NT2/D1 (cell line): ENCODE results near the gene MFSD11.

Experiments
- SUZ12 ChIP-seq: IDR thresholded peaks from 2 replicates; pipeline ENCODE4 v1.6.1; 2011; ENCODE audit not compliant: insufficient read length, insufficient read depth; ENCODE audit errors: extremely low read depth
- YY1 ChIP-seq: IDR thresholded peaks from 2 replicates; pipeline ENCODE4 v1.6.1; 2011; ENCODE audit not compliant: insufficient read length, insufficient read depth
- ZNF274 ChIP-seq: IDR thresholded peaks from 2 replicates; pipeline ENCODE4 v1.6.1; 2011; ENCODE audit warnings: mild to moderate bottlenecking, low read depth, low read length

DNA sequence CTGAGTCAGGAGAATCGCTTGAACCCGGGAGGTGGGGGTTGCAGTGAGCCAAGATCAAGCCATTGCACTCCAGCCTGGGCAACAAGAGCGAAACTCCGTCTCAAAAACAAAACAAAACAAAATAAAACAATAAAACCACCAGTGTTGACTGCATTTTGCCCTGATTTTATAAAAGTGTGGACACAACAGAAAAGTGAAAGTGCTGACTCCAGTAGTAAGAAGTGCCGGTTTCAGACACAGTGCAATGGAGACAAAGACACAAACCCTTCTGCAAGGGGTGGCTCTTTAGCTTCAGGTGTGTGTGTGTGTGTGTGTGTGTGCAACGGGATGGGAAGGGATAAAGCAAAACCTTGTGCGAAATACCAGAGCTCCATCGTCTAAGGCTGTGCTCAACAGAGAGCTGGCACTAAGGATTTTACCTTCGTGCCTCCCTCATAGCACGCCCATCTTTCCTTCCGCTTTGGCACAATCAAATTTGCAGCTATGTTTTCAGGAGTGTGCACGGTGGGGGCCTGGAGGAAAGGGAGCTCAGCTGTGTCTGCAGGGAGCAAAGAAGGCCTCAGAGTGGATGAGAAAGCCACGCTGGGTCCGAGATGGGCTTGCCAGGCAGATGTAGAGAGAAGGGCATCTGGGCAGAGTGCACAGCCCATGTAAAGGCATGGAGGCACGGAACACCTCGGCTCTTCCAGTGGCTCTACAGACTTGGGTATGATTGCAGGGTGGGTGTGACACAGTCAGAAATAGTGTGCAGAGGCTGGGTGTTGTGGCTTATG, 42.7 kb upstream of the MFSD11 start:
- TF ChIP-seq YY1 (no peak), SUZ12 (no peak), ZNF274 (no peak)
